ENCODE results near the gene ADAM15.
A peak's percentile ranks its signal among the peaks of the same experiment; 100 is the strongest.

Gene ADAM15

GRCh38 chr1:155092131-155092530 lies 41.0 kb downstream of the ADAM15 start:
- DNase-seq: no peak

GRCh38 chr1:155092641-155093040 lies 41.5 kb downstream of the ADAM15 start:
- DNase-seq: no peak

- DNase-seq: peak; percentile 51 to 59
These were observed 43.0 kb downstream of the ADAM15 start for GRCh38 chr1:155093911-155094621.

- DNase-seq: no peak
These were observed 43.5 kb downstream of the ADAM15 start for GRCh38 chr1:155094622-155094948.

GRCh38 chr1:155099331-155099730 lies 48.2 kb downstream of the ADAM15 start:
- DNase-seq: no peak

GRCh38 chr1:155103325-155103724 lies 52.2 kb downstream of the ADAM15 start:
- DNase-seq: no peak

- no peak for DNase-seq
These were observed 53.8 kb downstream of the ADAM15 start for GRCh38 chr1:155104605-155105534.

GRCh38 chr1:155105604-155106011 lies 54.5 kb downstream of the ADAM15 start:
- no peak for DNase-seq

GRCh38 chr1:155106862-155107261 lies 55.7 kb downstream of the ADAM15 start:
- no peak for DNase-seq

GRCh38 chr1:155107309-155108264 lies 56.5 kb downstream of the ADAM15 start:
- no peak for DNase-seq

- no peak for DNase-seq
These were observed 57.2 kb downstream of the ADAM15 start for GRCh38 chr1:155108296-155108695.

GRCh38 chr1:155110381-155110780 lies 59.3 kb downstream of the ADAM15 start:
- DNase-seq: no peak

GRCh38 chr1:155110826-155111225 lies 59.7 kb downstream of the ADAM15 start:
- no peak for DNase-seq

Measured in Kasumi-1 (cell line).